Choroid plexus epithelial cell (primary cell): ENCODE results near the gene GXYLT2.
"Not testable (repeated sequence)": the region's sequence is repeated elsewhere in the genome, so short reads cannot be mapped to it uniquely, and the experiment has no call there.

Experiments used
- DNase-seq: peaks from one replicate; pipeline ENCODE4 v3.0.0-alpha.2; 2010; ENCODE audit warnings: low read depth
- H3K4me3 ChIP-seq: 2 replicates; pipeline ENCODE4 v1.5.1; 2011; ENCODE audit warnings: low read depth, mild to moderate bottlenecking, control low read depth, low read length, moderate library complexity
- CTCF ChIP-seq: conservative IDR thresholded peaks from 2 replicates; pipeline ENCODE4 v1.5.1; 2011; ENCODE audit warnings: low read depth, mild to moderate bottlenecking, control low read depth, inconsistent platforms, low read length, moderate library complexity

Gene GXYLT2

GRCh38 chr3:72914383-72914782, 26.5 kb downstream of the GXYLT2 start:
- H3K4me3 ChIP-seq = no peak overlapping the region
- DNase-seq = no peak
- no peak for TF ChIP-seq CTCF

- no peak overlapping the region for H3K4me3 ChIP-seq
- no peak for DNase-seq
- no peak for TF ChIP-seq CTCF
Observed at GRCh38 chr3:72916250-72916649, 28.4 kb downstream of the GXYLT2 start.

GRCh38 chr3:72919520-72919919, 31.7 kb downstream of the GXYLT2 start:
- no peak overlapping the region for H3K4me3 ChIP-seq
- no peak for DNase-seq
- TF ChIP-seq CTCF = no peak

GRCh38 chr3:72924055-72924454, 36.2 kb downstream of the GXYLT2 start:
- no peak overlapping the region for H3K4me3 ChIP-seq
- peak; percentile 7 for TF ChIP-seq CTCF
- no peak for DNase-seq

GRCh38 chr3:72928781-72929735, 41.2 kb downstream of the GXYLT2 start:
- DNase-seq, H3K4me3 ChIP-seq: not testable (repeated sequence)

GRCh38 chr3:72930754-72931153, 42.9 kb downstream of the GXYLT2 start:
- DNase-seq = no peak
- no peak overlapping the region for H3K4me3 ChIP-seq
- TF ChIP-seq CTCF = no peak

GRCh38 chr3:72932416-72932815, 44.6 kb downstream of the GXYLT2 start:
- H3K4me3 ChIP-seq = no peak overlapping the region
- no peak for DNase-seq
- TF ChIP-seq CTCF = no peak
